Measurements from ENCODE around the gene SCN1A.

DNA sequence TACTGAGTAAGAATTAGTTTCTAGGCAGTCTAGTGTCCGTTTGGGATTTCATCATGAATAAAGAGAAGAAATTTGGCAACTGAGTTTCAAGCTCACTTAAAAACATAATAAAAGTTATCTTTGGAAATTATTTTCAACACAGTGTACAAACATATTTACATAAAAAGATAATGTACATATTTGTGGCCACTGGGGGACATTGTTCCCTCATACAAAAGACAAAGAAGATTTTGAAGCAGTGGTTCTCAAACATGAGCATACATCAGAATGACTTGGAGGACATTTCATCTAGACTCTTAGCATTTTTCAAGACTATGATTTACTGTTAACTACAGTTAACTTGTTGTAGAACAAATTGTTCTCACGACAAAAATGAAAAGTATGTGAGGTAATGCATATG is 158.6 kb downstream of the SCN1A start:
- TF ChIP-seq NFE2L1 (CRISPR knock-in tag; IDR thresholded peaks at IDR 0.05), result no peak
- TF ChIP-seq SP1 (CRISPR knock-in tag; conservative IDR thresholded peaks at IDR 0.05), result no peak
- TF ChIP-seq, protein P1, sequence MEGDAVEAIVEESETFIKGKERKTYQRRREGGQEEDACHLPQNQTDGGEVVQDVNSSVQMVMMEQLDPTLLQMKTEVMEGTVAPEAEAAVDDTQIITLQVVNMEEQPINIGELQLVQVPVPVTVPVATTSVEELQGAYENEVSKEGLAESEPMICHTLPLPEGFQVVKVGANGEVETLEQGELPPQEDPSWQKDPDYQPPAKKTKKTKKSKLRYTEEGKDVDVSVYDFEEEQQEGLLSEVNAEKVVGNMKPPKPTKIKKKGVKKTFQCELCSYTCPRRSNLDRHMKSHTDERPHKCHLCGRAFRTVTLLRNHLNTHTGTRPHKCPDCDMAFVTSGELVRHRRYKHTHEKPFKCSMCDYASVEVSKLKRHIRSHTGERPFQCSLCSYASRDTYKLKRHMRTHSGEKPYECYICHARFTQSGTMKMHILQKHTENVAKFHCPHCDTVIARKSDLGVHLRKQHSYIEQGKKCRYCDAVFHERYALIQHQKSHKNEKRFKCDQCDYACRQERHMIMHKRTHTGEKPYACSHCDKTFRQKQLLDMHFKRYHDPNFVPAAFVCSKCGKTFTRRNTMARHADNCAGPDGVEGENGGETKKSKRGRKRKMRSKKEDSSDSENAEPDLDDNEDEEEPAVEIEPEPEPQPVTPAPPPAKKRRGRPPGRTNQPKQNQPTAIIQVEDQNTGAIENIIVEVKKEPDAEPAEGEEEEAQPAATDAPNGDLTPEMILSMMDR (IDR thresholded peaks at IDR 0.05), result no peak
- TF ChIP-seq, protein P2, sequence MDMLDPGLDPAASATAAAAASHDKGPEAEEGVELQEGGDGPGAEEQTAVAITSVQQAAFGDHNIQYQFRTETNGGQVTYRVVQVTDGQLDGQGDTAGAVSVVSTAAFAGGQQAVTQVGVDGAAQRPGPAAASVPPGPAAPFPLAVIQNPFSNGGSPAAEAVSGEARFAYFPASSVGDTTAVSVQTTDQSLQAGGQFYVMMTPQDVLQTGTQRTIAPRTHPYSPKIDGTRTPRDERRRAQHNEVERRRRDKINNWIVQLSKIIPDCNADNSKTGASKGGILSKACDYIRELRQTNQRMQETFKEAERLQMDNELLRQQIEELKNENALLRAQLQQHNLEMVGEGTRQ (CRISPR knock-in tag; IDR thresholded peaks at IDR 0.05), result no peak
- no peak for TF ChIP-seq FOXJ3 (CRISPR knock-in tag; IDR thresholded peaks at IDR 0.05; ENCODE audit: borderline replicate concordance)
- no peak for TF ChIP-seq JUN (CRISPR knock-in tag; IDR thresholded peaks at IDR 0.05)
- no peak for TF ChIP-seq NFYB (CRISPR knock-in tag; conservative IDR thresholded peaks at IDR 0.05; ENCODE audit: low read depth)
- TF ChIP-seq CREM (CRISPR knock-in tag; IDR thresholded peaks at IDR 0.05), result no peak
- TF ChIP-seq NR3C1 (CRISPR knock-in tag; conservative IDR thresholded peaks at IDR 0.05; ENCODE audit: low read depth), result no peak
- no peak for TF ChIP-seq RORB (CRISPR knock-in tag; IDR thresholded peaks at IDR 0.05)
- TF ChIP-seq TEAD4 (CRISPR knock-in tag; IDR thresholded peaks at IDR 0.05), result no peak
- TF ChIP-seq CREB1 (CRISPR knock-in tag; IDR thresholded peaks at IDR 0.05), result no peak
- TF ChIP-seq IRF2 (CRISPR knock-in tag; IDR thresholded peaks at IDR 0.05; ENCODE audit: borderline replicate concordance, low read depth), result no peak

Measured in WTC11 (cell line).